RPMI8226 (cell line): ENCODE results near the gene ADAMTS15.
"Not testable (repeated sequence)": the region's sequence is repeated elsewhere in the genome, so short reads cannot be mapped to it uniquely, and the experiment has no call there.

ENCODE experiments used
- DNase-seq: peaks from one replicate; pipeline ENCODE4 v3.0.0-alpha.2; 2015

The ADAMTS15 gene

GRCh38 chr11:130438401-130439159 lies 9.9 kb upstream of the ADAMTS15 start:
- DNase-seq, result not testable (repeated sequence)

- DNase-seq, result no peak
Observed at GRCh38 chr11:130439160-130439519, 9.3 kb upstream of the ADAMTS15 start.

- no peak for DNase-seq
Observed at GRCh38 chr11:130439876-130440275, 8.6 kb upstream of the ADAMTS15 start.

GRCh38 chr11:130441719-130442118 lies 6.7 kb upstream of the ADAMTS15 start:
- no peak for DNase-seq

- no peak for DNase-seq
Observed at GRCh38 chr11:130442737-130443136, 5.7 kb upstream of the ADAMTS15 start.

- DNase-seq, result no peak
Observed at GRCh38 chr11:130445788-130446187, 2.7 kb upstream of the ADAMTS15 start.

GRCh38 chr11:130448039-130448415 lies 418 bp upstream of the ADAMTS15 start:
- no peak for DNase-seq

GRCh38 chr11:130449310-130449990 lies 1.0 kb downstream of the ADAMTS15 start:
- no peak for DNase-seq

- DNase-seq, result no peak
Observed at GRCh38 chr11:130449996-130450769, 1.7 kb downstream of the ADAMTS15 start.

GRCh38 chr11:130451231-130452019 lies 3.0 kb downstream of the ADAMTS15 start:
- DNase-seq, result no peak

- no peak for DNase-seq
Observed at GRCh38 chr11:130452176-130452575, 3.7 kb downstream of the ADAMTS15 start.

GRCh38 chr11:130452940-130453339 lies 4.5 kb downstream of the ADAMTS15 start:
- DNase-seq, result no peak

- no peak for DNase-seq
Observed at GRCh38 chr11:130454491-130455252, 6.2 kb downstream of the ADAMTS15 start.

GRCh38 chr11:130455483-130456127 lies 7.2 kb downstream of the ADAMTS15 start:
- DNase-seq, result no peak

- DNase-seq, result no peak
Observed at GRCh38 chr11:130456286-130456685, 7.8 kb downstream of the ADAMTS15 start.

GRCh38 chr11:130457623-130458409 lies 9.4 kb downstream of the ADAMTS15 start:
- DNase-seq, result no peak

- no peak for DNase-seq
Observed at GRCh38 chr11:130458410-130458729, 9.9 kb downstream of the ADAMTS15 start.

- DNase-seq, result no peak
Observed at GRCh38 chr11:130459521-130459920, 11.1 kb downstream of the ADAMTS15 start.

- no peak for DNase-seq
Observed at GRCh38 chr11:130462101-130462885, 13.8 kb downstream of the ADAMTS15 start.

- no peak for DNase-seq
Observed at GRCh38 chr11:130462931-130463330, 14.5 kb downstream of the ADAMTS15 start.
